Stomach (tissue), 4 donors: ENCODE data around the gene REV3L.

Experiments used
- EP300 ChIP-seq: sonication (generic); formaldehyde crosslinking; IDR thresholded peaks from one replicate; pipeline ENCODE4 v1.6.1; 2017; ENCODE audit warnings: antibody characterized with exemption
- POLR2A ChIP-seq, 4 donors: fragments of 450-650 bp; IDR thresholded peaks; one replicate each; pipeline ENCODE4 v1.6.1; 2016; ENCODE audit warnings: antibody characterized with exemption in 4 of 4, control low read depth in 2 of 4, mild to moderate bottlenecking in 1 of 4, moderate library complexity in 1 of 4
- POLR2AphosphoS5 ChIP-seq, 3 donors: sonication (generic); formaldehyde crosslinking; IDR thresholded peaks; one replicate each; pipeline ENCODE4 v1.6.1; 2016; ENCODE audit warnings: antibody characterized with exemption in 3 of 3
- TF ChIP-seq, protein P1 (sequence below), 7 experiments: fragments of 450-650 bp in 4 of 7; fragments of 200-600 bp in 3 of 7; sonication (generic) in 3 of 7; IDR thresholded peaks; one replicate each; pipeline ENCODE4 v1.5.1; 2016 to 2019; ENCODE audit warnings: antibody characterized with exemption in 7 of 7, control low read depth in 2 of 7, mild to moderate bottlenecking in 1 of 7

GRCh38 chr6:111517965-111518364 is 34.9 kb upstream of the REV3L start:
- TF ChIP-seq, protein P1, sequence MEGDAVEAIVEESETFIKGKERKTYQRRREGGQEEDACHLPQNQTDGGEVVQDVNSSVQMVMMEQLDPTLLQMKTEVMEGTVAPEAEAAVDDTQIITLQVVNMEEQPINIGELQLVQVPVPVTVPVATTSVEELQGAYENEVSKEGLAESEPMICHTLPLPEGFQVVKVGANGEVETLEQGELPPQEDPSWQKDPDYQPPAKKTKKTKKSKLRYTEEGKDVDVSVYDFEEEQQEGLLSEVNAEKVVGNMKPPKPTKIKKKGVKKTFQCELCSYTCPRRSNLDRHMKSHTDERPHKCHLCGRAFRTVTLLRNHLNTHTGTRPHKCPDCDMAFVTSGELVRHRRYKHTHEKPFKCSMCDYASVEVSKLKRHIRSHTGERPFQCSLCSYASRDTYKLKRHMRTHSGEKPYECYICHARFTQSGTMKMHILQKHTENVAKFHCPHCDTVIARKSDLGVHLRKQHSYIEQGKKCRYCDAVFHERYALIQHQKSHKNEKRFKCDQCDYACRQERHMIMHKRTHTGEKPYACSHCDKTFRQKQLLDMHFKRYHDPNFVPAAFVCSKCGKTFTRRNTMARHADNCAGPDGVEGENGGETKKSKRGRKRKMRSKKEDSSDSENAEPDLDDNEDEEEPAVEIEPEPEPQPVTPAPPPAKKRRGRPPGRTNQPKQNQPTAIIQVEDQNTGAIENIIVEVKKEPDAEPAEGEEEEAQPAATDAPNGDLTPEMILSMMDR (IDR thresholded peaks at IDR 0.05), result no peak
- TF ChIP-seq EP300 (no peak), POLR2A (IDR thresholded peaks at IDR 0.05) (no peak), POLR2AphosphoS5 (IDR thresholded peaks at IDR 0.05) (no peak)
